PC-9 (cell line): ENCODE measurements around the gene ADAMTS16.

Source experiments
- CTCF ChIP-seq: fragments of 200-600 bp; sonication (generic); conservative IDR thresholded peaks from 2 replicates; pipeline ENCODE4 v1.6.1; 2017; ENCODE audit warnings: mixed run types, antibody characterized with exemption, mild to moderate bottlenecking, moderate library complexity
- EZH2 ChIP-seq: fragments of 200-600 bp; sonication (generic); IDR thresholded peaks from 2 replicates; pipeline ENCODE4 v1.8.0; 2017; ENCODE audit warnings: antibody characterized with exemption, low read depth

GRCh38 chr5:5252106-5252505 is 112.0 kb downstream of the ADAMTS16 start:
- TF ChIP-seq CTCF (no peak), EZH2 (no peak)
